ENCODE measurements around the gene ERVH48-1.
"Not testable (repeated sequence)": the region's sequence is repeated elsewhere in the genome, so short reads cannot be mapped to it uniquely, and the experiment has no call there.

ERVH48-1 gene

DNA sequence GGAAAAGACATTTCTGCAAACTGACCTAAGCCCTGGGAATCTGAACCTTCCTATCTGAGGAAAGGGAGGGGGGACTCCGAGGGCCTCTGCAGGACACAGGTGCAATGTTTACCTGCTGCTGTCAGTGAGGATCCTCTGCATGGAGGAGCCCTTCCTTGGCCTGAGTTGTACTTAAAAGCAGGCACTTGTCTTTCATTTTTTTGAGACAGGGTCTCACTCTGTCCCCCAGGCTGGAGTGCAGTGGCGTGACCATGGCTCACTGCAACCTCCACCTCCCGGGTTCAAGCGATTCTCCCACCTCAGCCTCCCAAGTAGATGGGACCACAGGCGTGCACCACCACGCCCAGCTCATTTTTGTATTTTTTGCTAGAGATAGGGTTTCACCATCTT is 13.2 kb upstream of the ERVH48-1 start:
- DNase-seq: not testable (repeated sequence)

- DNase-seq: no peak
Observed at GRCh38 chr21:42937960-42938605, 12.7 kb upstream of the ERVH48-1 start.

DNA sequence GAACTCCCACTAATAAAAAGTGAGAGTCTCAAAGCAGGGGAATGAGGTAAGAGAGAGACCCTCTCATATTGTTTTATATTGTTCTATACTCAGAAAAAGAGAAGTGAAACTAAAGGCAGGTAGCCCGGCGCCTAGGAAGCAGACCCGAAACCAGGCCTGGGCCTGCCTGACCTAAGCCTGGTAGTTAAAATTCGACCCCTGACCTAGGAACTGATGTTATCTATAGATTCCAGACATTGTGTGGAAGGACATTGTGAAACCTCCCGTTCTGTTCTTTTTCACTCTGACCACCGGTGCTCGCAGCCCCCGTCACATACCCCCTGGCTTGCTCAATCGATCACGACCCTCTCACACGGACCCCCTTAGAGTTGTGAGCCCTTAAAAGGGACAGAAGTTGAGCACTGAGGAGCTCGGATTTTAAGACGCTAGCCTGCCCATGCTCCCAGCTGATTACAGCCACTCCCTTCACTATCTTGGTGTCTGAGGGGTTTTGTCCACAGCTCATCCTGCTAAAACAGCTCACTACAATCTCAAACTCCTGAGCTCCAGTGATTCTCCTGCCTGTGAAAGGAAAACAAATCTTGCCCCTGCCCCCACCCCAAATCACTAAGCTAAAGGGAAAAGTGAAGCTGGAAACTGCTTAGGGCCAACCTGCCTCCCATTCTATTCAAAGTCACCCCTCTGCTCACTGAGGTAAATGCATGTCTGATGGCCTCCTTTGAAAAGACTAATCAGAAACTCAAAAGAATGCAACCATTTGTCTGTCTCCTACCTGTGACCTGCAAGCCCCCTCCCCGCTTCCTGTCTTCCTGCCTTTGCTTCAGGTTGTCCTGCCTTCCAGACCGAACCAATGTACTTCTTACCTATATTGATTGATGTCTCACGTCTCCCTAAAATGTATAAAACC is 11.9 kb upstream of the ERVH48-1 start:
- not testable (repeated sequence) for DNase-seq

- not testable (repeated sequence) for DNase-seq
Observed at GRCh38 chr21:42936360-42936759, 10.9 kb upstream of the ERVH48-1 start.

DNA sequence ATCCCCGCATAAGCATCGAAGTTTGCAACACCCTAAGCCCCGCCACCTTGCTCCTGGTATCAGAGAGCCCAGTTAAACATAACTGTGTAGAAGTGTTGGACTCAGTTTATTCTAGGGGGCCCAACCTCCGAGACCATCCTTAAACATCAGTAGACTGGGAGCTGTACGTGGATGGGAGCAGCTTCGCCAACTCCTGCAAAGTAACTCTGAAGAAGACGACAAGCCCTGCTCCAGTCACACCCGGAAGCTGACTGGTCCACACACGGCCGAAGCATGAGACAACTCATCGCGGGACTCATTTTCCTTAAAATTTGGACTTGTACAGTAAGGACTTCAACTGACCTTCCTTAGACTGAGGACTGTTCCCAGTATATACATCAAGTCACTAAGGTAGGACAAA is 8.5 kb upstream of the ERVH48-1 start:
- DNase-seq: not testable (repeated sequence)

GRCh38 chr21:42933137-42933970 is 7.9 kb upstream of the ERVH48-1 start:
- not testable (repeated sequence) for DNase-seq

DNA sequence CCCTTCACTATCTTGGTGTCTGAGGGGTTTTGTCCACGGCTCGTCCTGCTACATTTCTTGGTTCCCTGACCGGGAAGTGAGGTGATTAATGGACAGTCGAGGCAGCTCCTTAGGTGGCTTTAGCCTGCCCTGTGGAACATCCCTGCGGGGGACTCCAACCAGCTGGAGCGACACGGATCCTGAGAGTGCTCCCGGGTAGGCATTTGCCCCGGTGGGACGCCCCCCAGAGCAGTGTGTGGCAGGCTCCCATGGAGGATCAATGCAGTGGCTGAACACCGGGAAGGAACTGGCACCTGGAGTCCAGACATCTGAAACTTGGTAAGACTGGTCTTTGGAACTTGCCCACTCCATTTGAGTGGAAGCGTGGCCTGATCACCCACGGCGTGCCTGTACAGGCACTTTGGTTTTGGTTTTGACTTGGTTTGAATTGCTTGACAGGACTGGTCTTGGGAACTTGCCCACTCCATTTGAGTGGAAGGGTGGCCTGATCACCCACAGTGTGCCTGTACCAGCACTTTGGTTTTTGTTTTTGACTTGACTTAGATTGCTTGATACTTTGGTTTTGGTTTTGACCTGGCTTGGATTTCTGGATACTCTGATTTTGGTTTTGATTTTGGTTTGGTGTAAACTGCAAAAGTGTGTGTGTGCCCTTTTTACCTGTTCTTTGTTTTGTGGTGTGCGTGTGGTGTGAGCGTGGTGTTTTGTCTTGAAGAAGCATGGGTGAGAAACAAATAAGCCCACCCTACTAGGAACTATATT is 7.1 kb upstream of the ERVH48-1 start:
- not testable (repeated sequence) for DNase-seq

DNA sequence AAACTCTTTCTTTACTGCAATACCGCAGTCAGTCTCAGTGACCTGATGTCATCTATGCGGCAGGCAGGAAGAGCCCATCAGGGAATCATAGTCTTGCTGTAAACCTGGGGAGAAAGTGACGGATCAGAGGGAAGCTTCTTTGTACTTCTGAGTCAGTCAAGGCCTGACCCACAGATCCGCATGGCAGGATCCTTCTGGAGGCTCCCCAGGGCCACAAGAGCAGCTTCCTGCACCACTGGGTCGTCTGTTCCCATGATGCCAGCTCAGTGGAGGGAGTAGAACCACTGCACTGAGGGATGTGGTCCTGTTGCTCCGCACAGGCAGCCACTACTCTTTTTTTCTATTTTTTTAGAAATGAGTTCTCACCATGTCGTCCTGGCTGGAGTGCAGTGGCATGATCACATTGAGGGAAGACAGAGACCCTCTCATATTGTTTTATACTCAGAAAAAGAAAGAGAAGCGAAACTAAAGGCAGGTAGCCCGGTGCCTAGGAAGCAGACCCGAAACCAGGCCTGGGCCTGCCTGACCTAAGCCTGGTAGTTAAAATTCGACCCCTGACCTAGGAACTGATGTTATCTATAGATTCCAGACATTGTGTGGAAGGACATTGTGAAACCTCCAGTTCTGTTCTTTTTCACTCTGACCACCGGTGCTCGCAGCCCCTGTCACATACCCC is 6.3 kb upstream of the ERVH48-1 start:
- DNase-seq: no peak

DNA sequence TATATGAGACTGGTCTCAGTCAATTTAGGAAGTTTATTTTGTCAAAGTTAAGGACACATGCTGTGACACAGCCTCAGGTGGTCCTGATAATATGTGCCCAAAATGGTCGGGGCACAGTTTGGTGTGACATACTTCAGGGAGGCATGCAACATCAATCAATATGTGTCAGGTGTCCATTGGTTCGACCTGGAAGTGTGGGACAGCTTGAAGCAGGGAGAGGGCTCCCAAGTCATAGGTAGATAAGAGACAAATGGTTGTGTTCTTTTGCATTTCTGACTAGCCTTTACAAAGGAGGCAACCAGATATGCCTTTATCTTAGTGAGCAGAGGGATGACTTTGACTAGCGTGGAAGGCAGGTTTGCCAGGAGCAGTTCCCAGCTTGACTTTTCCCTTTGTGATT is 4.5 kb upstream of the ERVH48-1 start:
- no peak for DNase-seq

DNA sequence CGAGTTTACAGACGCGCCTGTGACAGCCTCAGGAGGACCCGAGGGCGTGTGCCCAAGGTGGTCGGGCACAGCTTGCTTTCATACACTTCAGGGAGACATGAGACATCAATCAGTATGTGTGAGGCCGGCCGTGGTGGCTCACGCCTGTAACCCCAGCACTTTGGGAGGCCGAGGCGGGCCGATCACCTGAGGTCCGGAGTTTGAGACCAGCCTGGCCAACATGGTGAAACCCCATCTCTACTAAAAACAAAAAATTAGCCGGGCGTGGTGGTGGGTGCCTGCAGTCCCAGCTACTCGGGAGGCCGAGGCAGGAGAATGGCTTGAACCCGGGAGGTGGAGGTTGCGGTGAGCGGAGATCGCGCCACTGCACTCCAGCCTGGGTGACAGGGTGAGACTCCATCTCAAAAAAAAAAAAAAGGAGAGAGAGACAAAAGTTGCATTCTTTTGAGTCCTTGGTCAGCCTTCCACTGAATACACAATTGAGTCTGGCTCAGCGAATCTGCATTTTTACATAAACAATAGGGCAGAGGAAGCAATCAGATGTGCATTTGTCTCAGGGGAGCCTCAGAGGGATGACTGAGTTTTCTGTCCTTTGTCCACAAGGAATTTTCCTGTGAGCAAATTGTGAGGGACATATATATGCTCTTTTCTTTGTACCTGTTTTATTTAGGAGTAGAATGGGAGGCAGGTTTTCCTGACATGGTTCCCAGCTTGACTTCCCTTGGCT is 2.2 kb upstream of the ERVH48-1 start:
- not testable (repeated sequence) for DNase-seq

DNA sequence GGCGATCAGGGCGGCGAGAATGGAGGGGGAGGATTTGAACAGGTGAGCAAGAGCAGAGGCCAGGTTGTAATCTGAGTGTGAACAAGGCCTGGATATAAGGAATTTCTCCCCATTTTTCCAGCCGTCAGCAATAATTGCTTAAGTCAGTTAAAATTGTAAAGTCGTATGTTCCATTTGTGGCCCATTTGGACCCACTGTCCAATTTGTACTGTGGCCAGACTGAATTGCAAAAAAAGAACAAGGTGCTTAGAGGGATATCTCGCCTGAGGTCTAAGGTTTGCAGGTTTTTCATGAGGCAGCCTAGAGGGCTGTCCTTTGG is 1.0 kb downstream of the ERVH48-1 start:
- no peak for DNase-seq

DNA sequence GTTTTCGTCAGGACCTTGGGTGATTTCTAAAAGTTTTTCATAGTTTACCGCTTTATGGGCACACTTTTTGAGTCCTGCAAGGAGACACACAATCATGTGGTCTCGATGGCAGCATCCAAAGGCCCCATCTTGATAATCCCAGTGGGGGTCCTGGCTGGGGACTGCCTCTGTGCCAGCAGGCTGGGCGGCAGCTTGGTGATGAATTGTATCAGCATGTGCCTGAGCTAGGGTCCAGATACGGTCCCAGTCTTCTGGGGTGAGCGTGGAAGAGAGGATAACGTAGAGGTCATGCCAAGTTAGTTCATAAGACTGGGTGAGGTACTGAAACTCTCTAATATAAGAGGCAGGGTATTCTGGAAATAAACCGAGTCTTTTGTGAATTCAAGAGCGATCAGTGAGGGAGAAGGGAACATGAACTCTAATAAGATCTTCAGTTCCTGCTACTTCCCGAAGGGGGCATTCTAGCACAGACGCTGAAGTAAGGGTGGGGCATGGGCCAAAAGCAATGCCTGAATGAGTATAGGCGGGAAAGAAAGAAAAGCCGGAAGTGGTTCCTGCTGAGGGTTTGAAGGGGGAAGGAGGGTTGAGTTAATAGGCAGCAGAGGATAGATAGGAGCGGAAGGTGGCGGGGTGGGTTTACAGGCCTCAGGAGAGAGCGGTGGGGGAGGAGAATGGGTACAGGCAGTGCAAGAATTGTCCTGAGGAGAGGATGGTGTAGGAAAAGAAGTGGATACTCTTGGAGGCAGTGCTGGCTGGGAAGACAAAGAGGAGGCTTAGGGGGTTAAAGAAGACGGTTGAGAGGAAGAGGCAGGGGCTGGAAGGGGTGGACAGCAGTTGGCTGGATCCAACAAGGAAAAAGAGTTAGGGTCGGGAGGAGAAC is 1.6 kb downstream of the ERVH48-1 start:
- DNase-seq: peak; percentile 93

DNA sequence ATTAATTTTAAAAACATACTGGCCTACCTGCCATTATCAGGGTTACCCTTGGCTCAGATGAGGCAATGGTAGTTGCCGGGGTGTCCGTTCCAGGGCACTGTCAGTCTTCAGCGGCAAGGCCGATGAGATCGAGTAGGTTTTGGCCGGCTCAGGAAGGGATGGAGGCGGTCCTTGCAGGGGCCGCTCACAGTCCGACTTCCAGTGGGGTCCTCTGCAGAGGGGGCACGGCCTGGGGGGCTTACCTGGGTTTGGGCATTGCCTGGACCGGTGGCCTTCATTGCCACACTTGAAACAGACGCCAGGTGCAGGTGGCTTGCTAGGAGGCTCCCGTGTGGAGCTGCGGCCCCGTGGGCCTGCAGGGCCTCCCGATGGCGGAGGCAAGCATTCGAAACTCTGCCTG is 2.5 kb downstream of the ERVH48-1 start:
- DNase-seq: no peak

DNA sequence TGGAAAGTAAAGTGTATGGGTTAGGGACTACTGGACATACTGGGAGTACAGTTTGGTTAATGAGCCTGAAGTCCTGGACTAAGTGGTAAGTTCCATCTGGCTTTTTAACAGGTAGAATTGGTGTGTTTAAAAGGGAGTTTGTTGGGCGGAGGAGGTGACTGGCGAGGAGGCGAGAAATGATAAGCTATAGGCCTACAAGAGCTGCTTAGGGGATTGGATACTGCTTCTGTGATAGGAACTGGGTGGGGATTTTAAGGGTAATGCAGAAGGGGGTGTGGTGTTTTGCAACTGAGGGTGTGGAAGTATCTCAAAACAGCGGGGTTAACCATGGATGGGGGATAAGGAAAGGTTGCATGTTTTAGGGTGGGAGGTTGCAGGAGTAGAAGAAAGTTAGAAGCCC is 3.5 kb downstream of the ERVH48-1 start:
- no peak for DNase-seq

DNA sequence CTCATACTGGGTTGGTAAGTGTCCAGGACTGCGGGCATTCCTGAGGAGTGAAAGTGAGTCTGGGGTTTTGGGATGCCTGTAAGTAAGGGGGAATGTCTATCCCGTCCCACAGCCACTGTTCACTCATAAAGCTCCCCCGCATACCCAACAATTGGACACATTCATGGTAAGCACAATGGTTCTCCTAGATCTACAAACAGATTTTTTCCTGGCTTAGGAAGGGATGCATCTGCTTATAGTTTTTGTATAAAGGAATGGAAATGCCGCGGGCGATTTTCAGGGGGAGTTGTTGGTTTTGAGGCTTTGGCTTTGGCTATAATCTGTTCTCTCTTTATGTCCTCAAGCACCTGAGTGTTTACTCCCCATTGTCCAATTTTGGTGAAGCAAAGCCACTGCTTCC is 7.1 kb downstream of the ERVH48-1 start:
- DNase-seq: no peak

DNA sequence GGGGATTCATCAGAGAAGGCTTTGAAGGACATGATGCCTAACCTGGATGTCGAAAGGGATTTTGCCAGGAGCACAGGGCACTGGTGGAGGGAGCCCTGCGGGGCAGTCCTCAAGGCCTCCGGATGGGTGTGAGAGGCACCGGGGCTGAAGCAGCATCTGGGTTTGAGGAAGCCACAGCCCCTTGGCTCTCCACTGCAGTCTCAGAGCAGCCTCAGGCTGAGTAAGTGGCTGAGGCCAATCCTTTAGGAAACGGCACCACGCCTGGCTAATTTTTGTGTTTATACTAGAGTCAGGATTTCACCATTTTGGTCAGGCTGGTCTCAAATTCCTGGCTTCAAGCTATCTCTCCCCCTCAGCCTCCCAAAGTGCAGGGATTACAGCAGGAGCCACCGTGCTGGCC is 12.0 kb downstream of the ERVH48-1 start:
- DNase-seq: no peak

GRCh38 chr21:42911920-42912319 is 13.5 kb downstream of the ERVH48-1 start:
- DNase-seq: not testable (repeated sequence)

GRCh38 chr21:42908484-42908883 is 16.9 kb downstream of the ERVH48-1 start:
- DNase-seq: not testable (repeated sequence)

- no peak for DNase-seq
Observed at GRCh38 chr21:42906233-42906632, 19.2 kb downstream of the ERVH48-1 start.

- no peak for DNase-seq
Observed at GRCh38 chr21:42905195-42905594, 20.2 kb downstream of the ERVH48-1 start.

Data from activated CD4-positive, alpha-beta T cell treated with anti-CD3 and anti-CD28 coated beads, Interleukin-2, amount 50 U/mL, for 16 hours (primary cell).